H4 (cell line): Measurements from ENCODE around the gene DLGAP1. TPM values are rescaled to one million over a fixed set of nuclear protein-coding genes. Genes with fewer than 3 reads are reported as not detected.
"Not testable (repeated sequence)": the region's sequence is repeated elsewhere in the genome, so short reads cannot be mapped to it uniquely, and the experiment has no call there.

Source experiments
- DNase-seq: peaks from one replicate; pipeline ENCODE4 v3.0.0-alpha.2; 2015; ENCODE audit warnings: low spot score
- total RNA-seq: library from RNA; depleted of rRNA; stranded (reverse); fragments of >200 nt; shearing (Covaris generic); gene quantifications from 2 replicates; pipeline ENCODE4 v1.2.3, GENCODE V29; 2014

Gene DLGAP1
- total RNA-seq, 1 experiment from 2014 or later: not detected

GRCh38 chr18:4385876-4386275, 69.2 kb downstream of the DLGAP1 start:
- DNase-seq: no peak

- DNase-seq: no peak
These were observed 70.2 kb downstream of the DLGAP1 start for GRCh38 chr18:4384932-4385331.

- no peak for DNase-seq
These were observed 80.5 kb downstream of the DLGAP1 start for GRCh38 chr18:4374564-4374963.

GRCh38 chr18:4369705-4370104, 85.4 kb downstream of the DLGAP1 start:
- DNase-seq: no peak

GRCh38 chr18:4360221-4360715, 94.8 kb downstream of the DLGAP1 start:
- no peak for DNase-seq

- DNase-seq: no peak
These were observed 96.5 kb downstream of the DLGAP1 start for GRCh38 chr18:4358618-4359017.

GRCh38 chr18:4357579-4357978, 97.5 kb downstream of the DLGAP1 start:
- no peak for DNase-seq

- no peak for DNase-seq
These were observed 98.2 kb downstream of the DLGAP1 start for GRCh38 chr18:4356929-4357328.

- no peak for DNase-seq
These were observed 101.2 kb downstream of the DLGAP1 start for GRCh38 chr18:4353853-4354418.

GRCh38 chr18:4352746-4353551, 102.2 kb downstream of the DLGAP1 start:
- no peak for DNase-seq

- no peak for DNase-seq
These were observed 104.1 kb downstream of the DLGAP1 start for GRCh38 chr18:4351005-4351404.

- no peak for DNase-seq
These were observed 119.7 kb downstream of the DLGAP1 start for GRCh38 chr18:4335386-4335785.

GRCh38 chr18:4333043-4333442, 122.1 kb downstream of the DLGAP1 start:
- DNase-seq: no peak

GRCh38 chr18:4319738-4320677, 135.1 kb downstream of the DLGAP1 start:
- DNase-seq: no peak

GRCh38 chr18:4318311-4318710, 136.8 kb downstream of the DLGAP1 start:
- DNase-seq: no peak

- DNase-seq: not testable (repeated sequence)
These were observed 143.2 kb downstream of the DLGAP1 start for GRCh38 chr18:4311945-4312344.

GRCh38 chr18:4311136-4311535, 144.0 kb downstream of the DLGAP1 start:
- no peak for DNase-seq

GRCh38 chr18:4309227-4309626, 145.9 kb downstream of the DLGAP1 start:
- no peak for DNase-seq

- DNase-seq: no peak
These were observed 146.5 kb downstream of the DLGAP1 start for GRCh38 chr18:4308576-4308975.

- DNase-seq: no peak
These were observed 155.7 kb downstream of the DLGAP1 start for GRCh38 chr18:4299395-4299794.

GRCh38 chr18:4293337-4293736, 161.8 kb downstream of the DLGAP1 start:
- no peak for DNase-seq

- DNase-seq: no peak
These were observed 162.4 kb downstream of the DLGAP1 start for GRCh38 chr18:4292696-4293095.
